ENCODE results near the gene PDXDC1.
"Not testable (repeated sequence)": the region's sequence is repeated elsewhere in the genome, so short reads cannot be mapped to it uniquely, and the experiment has no call there.

PDXDC1 gene

DNA sequence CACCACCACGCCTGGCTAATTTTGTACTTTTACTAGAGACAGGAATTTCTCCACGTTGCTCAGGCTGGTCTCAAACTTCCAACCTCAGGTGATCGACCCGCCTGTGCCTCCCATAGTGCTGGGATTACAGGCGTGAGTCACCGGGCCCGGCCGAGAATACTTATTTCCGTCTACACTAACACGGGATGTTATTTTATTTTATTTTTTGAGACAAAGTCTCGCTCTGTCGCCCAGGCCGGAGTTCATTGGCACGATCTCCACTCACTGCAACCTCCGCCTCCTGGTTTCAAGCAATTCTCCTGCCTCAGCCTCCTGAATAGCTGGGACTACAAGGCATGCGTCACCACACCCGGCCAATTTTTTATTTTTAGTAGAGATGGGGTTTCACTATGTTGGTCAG lies 9.5 kb upstream of the PDXDC1 start:
- Histone ChIP-seq H3K27me3 (ENCODE audit: insufficient read depth, poor library complexity, severe bottlenecking) (peaks cover 4% of the 10 kb centered on the region), H3K4me3 (replicated peaks; ENCODE audit: insufficient read depth, low read length) (no peak overlapping the region), H3K27ac (replicated peaks) (no peak overlapping the region)
- no peak for DNase-seq (ENCODE audit: low read depth in 1 of 2, low spot score in 1 of 2)
- TF ChIP-seq POLR2AphosphoS5 (IDR thresholded peaks at IDR 0.05; ENCODE audit: low read depth) (no peak), GABPA (IDR thresholded peaks at IDR 0.05; ENCODE audit: low read depth) (no peak), SPI1 (IDR thresholded peaks at IDR 0.05; ENCODE audit: borderline replicate concordance, low read depth) (no peak)
- TF ChIP-seq, protein P1, sequence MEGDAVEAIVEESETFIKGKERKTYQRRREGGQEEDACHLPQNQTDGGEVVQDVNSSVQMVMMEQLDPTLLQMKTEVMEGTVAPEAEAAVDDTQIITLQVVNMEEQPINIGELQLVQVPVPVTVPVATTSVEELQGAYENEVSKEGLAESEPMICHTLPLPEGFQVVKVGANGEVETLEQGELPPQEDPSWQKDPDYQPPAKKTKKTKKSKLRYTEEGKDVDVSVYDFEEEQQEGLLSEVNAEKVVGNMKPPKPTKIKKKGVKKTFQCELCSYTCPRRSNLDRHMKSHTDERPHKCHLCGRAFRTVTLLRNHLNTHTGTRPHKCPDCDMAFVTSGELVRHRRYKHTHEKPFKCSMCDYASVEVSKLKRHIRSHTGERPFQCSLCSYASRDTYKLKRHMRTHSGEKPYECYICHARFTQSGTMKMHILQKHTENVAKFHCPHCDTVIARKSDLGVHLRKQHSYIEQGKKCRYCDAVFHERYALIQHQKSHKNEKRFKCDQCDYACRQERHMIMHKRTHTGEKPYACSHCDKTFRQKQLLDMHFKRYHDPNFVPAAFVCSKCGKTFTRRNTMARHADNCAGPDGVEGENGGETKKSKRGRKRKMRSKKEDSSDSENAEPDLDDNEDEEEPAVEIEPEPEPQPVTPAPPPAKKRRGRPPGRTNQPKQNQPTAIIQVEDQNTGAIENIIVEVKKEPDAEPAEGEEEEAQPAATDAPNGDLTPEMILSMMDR (IDR thresholded peaks at IDR 0.05; ENCODE audit: insufficient read depth, low read length) = no peak
- TF ChIP-seq, protein P2, sequence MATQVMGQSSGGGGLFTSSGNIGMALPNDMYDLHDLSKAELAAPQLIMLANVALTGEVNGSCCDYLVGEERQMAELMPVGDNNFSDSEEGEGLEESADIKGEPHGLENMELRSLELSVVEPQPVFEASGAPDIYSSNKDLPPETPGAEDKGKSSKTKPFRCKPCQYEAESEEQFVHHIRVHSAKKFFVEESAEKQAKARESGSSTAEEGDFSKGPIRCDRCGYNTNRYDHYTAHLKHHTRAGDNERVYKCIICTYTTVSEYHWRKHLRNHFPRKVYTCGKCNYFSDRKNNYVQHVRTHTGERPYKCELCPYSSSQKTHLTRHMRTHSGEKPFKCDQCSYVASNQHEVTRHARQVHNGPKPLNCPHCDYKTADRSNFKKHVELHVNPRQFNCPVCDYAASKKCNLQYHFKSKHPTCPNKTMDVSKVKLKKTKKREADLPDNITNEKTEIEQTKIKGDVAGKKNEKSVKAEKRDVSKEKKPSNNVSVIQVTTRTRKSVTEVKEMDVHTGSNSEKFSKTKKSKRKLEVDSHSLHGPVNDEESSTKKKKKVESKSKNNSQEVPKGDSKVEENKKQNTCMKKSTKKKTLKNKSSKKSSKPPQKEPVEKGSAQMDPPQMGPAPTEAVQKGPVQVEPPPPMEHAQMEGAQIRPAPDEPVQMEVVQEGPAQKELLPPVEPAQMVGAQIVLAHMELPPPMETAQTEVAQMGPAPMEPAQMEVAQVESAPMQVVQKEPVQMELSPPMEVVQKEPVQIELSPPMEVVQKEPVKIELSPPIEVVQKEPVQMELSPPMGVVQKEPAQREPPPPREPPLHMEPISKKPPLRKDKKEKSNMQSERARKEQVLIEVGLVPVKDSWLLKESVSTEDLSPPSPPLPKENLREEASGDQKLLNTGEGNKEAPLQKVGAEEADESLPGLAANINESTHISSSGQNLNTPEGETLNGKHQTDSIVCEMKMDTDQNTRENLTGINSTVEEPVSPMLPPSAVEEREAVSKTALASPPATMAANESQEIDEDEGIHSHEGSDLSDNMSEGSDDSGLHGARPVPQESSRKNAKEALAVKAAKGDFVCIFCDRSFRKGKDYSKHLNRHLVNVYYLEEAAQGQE (IDR thresholded peaks at IDR 0.05; ENCODE audit: insufficient replicate concordance, low read depth) = no peak

DNA sequence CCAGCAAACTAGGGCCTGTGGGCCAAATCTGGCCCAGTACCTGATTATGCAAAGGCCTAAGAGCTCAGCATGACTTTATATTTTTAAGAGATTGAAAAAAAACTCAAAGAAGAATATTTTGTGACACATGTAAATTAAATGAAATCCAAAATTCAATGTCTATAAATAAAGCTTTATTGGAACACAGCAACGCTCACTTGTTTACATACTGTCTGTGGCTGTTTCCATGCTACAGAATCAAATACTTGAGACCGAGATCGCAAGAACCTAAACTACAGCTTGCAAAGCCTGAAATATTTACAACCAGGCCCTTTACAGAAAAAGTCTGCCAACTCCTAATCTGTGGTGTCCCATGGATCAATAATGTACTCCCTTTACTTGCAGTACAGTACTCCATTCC lies 5.0 kb upstream of the PDXDC1 start:
- not testable (repeated sequence) for H3K4me3 ChIP-seq (replicated peaks; ENCODE audit: insufficient read depth, low read length); H3K27ac ChIP-seq (replicated peaks); DNase-seq (ENCODE audit: low read depth in 1 of 2, low spot score in 1 of 2); H3K27me3 ChIP-seq (ENCODE audit: insufficient read depth, poor library complexity, severe bottlenecking)

DNA sequence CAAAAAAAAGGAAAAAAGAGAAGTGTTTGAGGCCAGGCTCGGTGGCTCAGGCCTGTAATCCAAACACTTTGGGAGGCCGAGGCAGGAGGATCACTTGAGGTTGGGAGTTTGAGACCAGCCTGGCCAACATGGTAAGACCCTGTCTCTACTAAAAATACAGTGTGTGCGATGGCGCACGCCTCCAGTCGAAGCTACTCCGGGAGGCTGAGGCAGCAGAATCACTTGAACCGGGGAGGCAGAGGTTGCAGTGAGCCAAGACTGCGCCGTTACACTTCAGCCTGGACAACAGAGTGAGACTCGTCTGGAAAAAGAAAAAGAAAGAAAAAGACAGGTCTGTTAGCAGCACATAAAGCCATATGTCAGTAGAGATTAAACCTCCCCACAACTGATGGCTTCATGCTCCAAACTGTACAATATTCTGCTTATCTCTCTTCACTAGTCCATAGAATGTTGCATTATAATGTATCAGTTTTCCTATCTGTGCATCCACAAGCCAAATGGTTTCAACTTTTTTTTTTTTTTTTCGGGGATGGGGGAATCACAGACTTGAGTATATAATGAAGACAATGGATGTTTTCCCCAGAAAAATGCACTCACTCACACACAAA lies 3.1 kb upstream of the PDXDC1 start:
- H3K4me3 ChIP-seq (replicated peaks; ENCODE audit: insufficient read depth, low read length); H3K27me3 ChIP-seq (ENCODE audit: insufficient read depth, poor library complexity, severe bottlenecking); DNase-seq (ENCODE audit: low read depth in 1 of 2, low spot score in 1 of 2); H3K27ac ChIP-seq (replicated peaks): not testable (repeated sequence)

DNA sequence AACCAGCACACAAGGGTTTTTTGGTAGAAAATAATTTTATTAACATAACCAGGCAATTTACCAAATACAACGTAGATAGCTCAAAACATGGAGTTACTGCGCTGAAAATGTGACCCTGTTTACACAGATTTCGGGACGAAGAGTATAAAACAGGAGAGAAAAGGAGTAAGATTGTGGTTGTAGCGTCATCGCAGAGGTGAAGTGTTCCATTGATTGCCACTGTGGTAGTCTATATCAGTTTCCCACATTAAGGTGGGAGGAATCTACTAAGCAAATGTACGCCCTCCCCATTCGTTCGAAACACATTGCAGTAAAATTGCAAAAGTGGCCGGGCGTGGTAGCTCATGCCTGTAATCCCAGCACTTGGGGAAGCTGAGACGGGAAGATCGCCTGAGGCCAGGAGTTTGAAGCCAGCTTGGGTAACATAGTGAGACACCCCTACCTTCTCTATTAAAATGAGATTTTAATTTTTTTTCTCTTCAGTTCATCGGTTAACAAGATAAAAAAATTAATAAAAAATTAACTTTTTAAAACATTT lies 972 bp upstream of the PDXDC1 start:
- not testable (repeated sequence) for H3K27me3 ChIP-seq (ENCODE audit: insufficient read depth, poor library complexity, severe bottlenecking); H3K27ac ChIP-seq (replicated peaks)
- peak in 1 of 2 experiments; percentile 47 for DNase-seq (ENCODE audit: low read depth in 1 of 2, low spot score in 1 of 2)
- H3K4me3 ChIP-seq (replicated peaks; ENCODE audit: insufficient read depth, low read length) = peak overlapping the region; percentile 95

DNA sequence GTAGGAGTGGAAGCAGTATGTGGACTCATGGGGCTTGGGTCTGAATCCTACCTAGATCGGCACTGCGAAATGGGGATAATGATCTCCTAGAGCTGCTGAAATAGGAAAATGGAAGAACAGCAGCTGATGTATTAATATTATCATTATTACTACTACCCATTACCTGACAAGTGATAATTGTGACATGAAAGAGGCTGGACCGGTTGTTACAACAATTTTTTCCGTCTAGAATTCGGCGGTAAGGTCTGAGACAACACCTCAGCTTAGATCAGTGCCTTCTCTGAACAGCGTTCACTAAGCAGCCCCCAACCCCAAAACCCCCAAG lies 533 bp upstream of the PDXDC1 start:
- Histone ChIP-seq H3K4me3 (replicated peaks; ENCODE audit: insufficient read depth, low read length) (peak overlapping the region; percentile 95), H3K27ac (replicated peaks) (peak overlapping the region; percentile 86)
- peak in 1 of 2 experiments; percentile 52 for DNase-seq (ENCODE audit: low read depth in 1 of 2, low spot score in 1 of 2)
- H3K27me3 ChIP-seq (ENCODE audit: insufficient read depth, poor library complexity, severe bottlenecking) = not testable (repeated sequence)

DNA sequence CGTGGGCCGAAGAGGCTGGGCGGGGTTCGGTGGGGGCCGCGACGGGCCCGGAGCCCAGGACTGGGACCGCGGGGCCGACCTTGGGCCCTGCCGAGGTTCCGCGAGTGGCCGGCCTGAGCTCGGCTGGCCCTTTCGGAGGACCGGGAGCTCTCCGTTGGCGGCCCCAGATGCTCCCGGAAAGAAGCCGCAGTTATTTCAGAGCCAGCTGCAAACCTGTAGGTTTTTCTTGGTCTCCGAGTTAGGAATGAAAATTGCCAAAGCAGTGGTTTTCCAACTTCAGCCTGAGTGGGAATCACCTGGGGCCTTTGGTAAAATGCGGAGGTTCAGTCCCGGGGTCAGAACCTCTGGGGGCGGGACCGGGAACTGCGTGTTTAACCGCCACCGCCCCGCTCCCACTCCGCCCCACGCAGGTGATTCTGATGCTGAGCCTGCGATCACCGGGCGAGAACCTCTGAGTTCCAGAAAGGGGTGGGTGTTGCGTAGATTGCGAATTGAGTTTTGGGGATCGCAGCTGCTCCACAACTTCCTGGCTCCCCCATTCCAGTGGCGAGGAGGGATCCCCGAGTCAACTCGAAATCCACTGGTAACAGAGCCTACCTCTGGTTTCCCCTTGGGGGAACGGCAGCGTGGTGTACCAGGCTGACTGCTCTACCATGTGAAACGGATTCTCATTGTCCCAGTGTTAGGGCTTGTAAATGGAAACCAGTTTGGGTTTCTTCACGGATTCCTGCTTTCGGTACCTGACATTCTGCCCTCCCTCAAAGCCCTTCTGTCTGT lies 780 bp downstream of the PDXDC1 start:
- not testable (repeated sequence) for H3K27me3 ChIP-seq (ENCODE audit: insufficient read depth, poor library complexity, severe bottlenecking)
- DNase-seq (ENCODE audit: low read depth in 1 of 2, low spot score in 1 of 2) = peak; percentile 30 to 44
- H3K27ac ChIP-seq (replicated peaks) = peak overlapping the region; percentile 86
- peak overlapping the region; percentile 95 for H3K4me3 ChIP-seq (replicated peaks; ENCODE audit: insufficient read depth, low read length)

DNA sequence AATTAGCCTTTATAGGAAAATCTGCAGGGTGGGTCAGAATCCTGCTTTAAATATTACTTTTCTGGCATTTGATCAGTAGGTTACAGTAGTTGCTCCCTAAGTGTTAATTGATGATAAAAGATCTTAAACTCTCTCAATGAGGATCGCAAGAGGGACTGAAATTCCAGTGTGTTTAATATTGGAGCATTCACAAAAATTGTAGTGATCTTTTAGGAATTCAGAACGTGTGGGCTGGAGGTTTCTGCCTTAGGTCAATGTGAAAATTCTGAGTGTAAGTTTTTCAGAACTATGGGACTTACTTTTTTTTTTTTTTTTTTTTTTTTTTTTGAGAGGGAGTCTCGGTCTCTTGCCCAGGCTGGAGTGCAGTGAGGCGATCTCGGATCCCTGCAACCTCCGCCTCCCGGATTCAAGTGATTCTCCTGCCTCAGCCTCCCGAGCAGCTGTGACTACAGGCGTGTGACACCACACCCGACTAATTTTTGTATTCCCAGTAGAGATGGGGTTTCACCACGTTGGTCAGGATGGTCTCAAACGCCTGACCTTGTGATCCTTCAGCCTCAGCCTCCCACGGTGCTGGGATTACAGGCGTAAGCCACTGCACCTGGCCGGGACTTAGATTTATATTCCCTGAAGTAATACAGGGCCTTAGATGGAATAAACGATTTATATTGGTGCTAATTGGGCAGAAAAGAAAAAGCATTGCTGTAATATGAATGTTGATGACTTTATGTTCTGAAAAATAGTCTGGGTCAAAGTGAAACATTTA lies 2.3 kb downstream of the PDXDC1 start:
- DNase-seq (ENCODE audit: low read depth in 1 of 2, low spot score in 1 of 2); H3K27me3 ChIP-seq (ENCODE audit: insufficient read depth, poor library complexity, severe bottlenecking); H3K27ac ChIP-seq (replicated peaks); H3K4me3 ChIP-seq (replicated peaks; ENCODE audit: insufficient read depth, low read length): not testable (repeated sequence)

DNA sequence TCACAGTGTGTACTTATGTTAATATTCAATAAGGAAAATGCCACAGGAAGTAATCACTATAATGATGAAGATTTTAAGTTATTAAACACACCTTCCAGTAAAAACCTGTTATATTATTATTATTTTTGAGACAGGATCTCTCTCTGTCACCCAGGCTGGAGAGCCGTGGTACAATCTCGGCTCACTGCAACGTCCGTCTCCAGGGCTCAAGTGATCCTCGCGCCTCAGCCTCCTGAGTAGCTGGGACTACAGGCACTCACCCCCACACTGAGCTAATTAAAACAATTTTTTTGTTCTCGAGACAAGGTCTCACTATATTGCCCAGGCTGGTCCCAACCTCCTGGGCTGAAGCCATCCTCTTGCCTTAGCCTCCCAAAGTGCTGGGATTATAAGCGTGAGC lies 3.5 kb downstream of the PDXDC1 start:
- H3K27me3 ChIP-seq (ENCODE audit: insufficient read depth, poor library complexity, severe bottlenecking); H3K4me3 ChIP-seq (replicated peaks; ENCODE audit: insufficient read depth, low read length); H3K27ac ChIP-seq (replicated peaks); DNase-seq (ENCODE audit: low read depth in 1 of 2, low spot score in 1 of 2): not testable (repeated sequence)

DNA sequence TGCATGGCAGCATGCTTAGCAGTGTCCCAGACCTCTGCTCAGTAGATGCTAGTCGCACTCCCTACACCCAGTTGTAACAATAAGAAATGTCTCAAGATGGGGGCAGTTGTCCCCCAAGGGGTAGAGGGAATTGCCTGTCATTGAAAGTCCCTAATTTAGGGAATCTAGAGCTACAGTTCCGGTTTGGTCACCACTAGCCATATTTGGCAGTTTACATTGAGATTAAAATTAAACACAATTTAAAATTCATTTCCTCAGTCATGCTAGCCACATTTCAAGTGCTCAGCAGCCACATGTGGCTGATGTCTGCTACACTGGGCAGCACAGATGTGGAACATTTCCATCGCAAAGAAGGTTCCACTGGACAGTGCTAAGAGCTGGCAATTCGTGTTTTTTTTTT lies 4.1 kb downstream of the PDXDC1 start:
- H3K27me3 ChIP-seq (ENCODE audit: insufficient read depth, poor library complexity, severe bottlenecking); DNase-seq (ENCODE audit: low read depth in 1 of 2, low spot score in 1 of 2); H3K27ac ChIP-seq (replicated peaks); H3K4me3 ChIP-seq (replicated peaks; ENCODE audit: insufficient read depth, low read length): not testable (repeated sequence)

DNA sequence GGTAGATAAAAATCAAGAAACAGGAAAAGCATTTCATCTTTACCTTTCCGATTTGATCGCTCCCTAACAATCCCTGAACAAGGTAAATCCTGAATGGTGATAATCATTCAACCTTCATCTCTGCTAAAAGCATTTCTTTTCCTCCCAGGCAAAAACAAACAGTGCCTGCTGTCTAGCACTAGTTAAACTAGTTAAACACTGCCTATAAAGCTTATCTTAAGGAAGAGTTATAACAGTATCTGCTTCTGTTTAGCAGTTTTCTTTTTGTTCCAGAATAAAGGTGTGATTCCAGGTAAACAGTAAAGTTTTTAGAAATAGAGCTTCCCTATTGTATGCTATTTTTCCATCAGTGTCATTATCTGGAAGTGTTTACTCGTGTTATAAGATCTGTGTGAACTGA lies 6.4 kb downstream of the PDXDC1 start:
- not testable (repeated sequence) for H3K27me3 ChIP-seq (ENCODE audit: insufficient read depth, poor library complexity, severe bottlenecking); H3K4me3 ChIP-seq (replicated peaks; ENCODE audit: insufficient read depth, low read length); H3K27ac ChIP-seq (replicated peaks); DNase-seq (ENCODE audit: low read depth in 1 of 2, low spot score in 1 of 2)

DNA sequence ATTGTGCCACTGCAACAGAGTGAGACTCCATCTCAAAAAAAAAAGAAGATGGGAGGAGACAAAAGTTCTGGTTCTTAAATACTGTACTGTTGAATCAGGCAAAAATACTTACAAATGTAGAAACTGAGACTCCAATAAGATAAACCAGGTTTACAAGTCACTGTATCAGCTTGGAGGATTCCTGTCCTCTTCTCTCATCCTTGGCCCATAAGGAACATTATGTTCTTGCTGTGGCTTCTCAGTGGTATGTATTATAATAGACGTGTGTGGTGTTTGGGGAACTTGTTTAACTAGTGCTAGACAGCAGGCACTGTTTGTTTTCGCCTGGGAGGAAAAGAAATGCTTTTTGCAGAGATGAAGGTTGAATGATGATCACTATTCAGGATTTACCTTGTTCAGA lies 7.7 kb downstream of the PDXDC1 start:
- H3K27me3 ChIP-seq (ENCODE audit: insufficient read depth, poor library complexity, severe bottlenecking); H3K27ac ChIP-seq (replicated peaks); H3K4me3 ChIP-seq (replicated peaks; ENCODE audit: insufficient read depth, low read length); DNase-seq (ENCODE audit: low read depth in 1 of 2, low spot score in 1 of 2): not testable (repeated sequence)

Measured in HL-60 (cell line).